ENCODE data around the gene GALNT2.

Gene GALNT2

GRCh38 chr1:230052018-230052417 lies 15.0 kb upstream of the GALNT2 start:
- DNase-seq = no peak

- no peak for DNase-seq
Measured at GRCh38 chr1:230052665-230053064, 14.4 kb upstream of the GALNT2 start.

- DNase-seq = no peak
Measured at GRCh38 chr1:230054092-230054749, 12.8 kb upstream of the GALNT2 start.

- DNase-seq = no peak
Measured at GRCh38 chr1:230056098-230056497, 10.9 kb upstream of the GALNT2 start.

- DNase-seq = no peak
Measured at GRCh38 chr1:230057100-230057499, 9.9 kb upstream of the GALNT2 start.

GRCh38 chr1:230057681-230058565 lies 9.1 kb upstream of the GALNT2 start:
- DNase-seq = no peak

GRCh38 chr1:230058626-230059025 lies 8.4 kb upstream of the GALNT2 start:
- DNase-seq = no peak

GRCh38 chr1:230061801-230062200 lies 5.2 kb upstream of the GALNT2 start:
- no peak for DNase-seq

- no peak for DNase-seq
Measured at GRCh38 chr1:230062521-230062920, 4.5 kb upstream of the GALNT2 start.

- DNase-seq = no peak
Measured at GRCh38 chr1:230064283-230064682, 2.8 kb upstream of the GALNT2 start.

GRCh38 chr1:230065161-230065560 lies 1.9 kb upstream of the GALNT2 start:
- no peak for DNase-seq

GRCh38 chr1:230065571-230065970 lies 1.5 kb upstream of the GALNT2 start:
- DNase-seq = no peak

GRCh38 chr1:230066031-230066430 lies 1.0 kb upstream of the GALNT2 start:
- DNase-seq = no peak

- no peak for DNase-seq
Measured at GRCh38 chr1:230067419-230067870, 407 bp downstream of the GALNT2 start.

- DNase-seq = peak; percentile 56
Measured at GRCh38 chr1:230067871-230068620, 1.0 kb downstream of the GALNT2 start.

GRCh38 chr1:230068621-230068873 lies 1.5 kb downstream of the GALNT2 start:
- DNase-seq = no peak

GRCh38 chr1:230068952-230069684 lies 2.1 kb downstream of the GALNT2 start:
- no peak for DNase-seq

GRCh38 chr1:230069796-230070195 lies 2.8 kb downstream of the GALNT2 start:
- no peak for DNase-seq

GRCh38 chr1:230070321-230071208 lies 3.5 kb downstream of the GALNT2 start:
- no peak for DNase-seq

GRCh38 chr1:230071316-230071715 lies 4.3 kb downstream of the GALNT2 start:
- no peak for DNase-seq

- no peak for DNase-seq
Measured at GRCh38 chr1:230072296-230072695, 5.3 kb downstream of the GALNT2 start.

GRCh38 chr1:230072866-230073265 lies 5.8 kb downstream of the GALNT2 start:
- no peak for DNase-seq

All from activated CD4-positive, CD25-positive, alpha-beta regulatory T cell treated with anti-CD3 and anti-CD28 coated beads, Interleukin-2, amount 50 U/mL, for 72 hours (primary cell).